Esophagus (tissue), 2 donors: ENCODE results near the gene DLX1. TPM values are rescaled to one million over a fixed set of nuclear protein-coding genes. Genes with fewer than 3 reads are reported as not detected.

Experiments
- H3K27ac ChIP-seq, 2 donors: one replicate each; pipeline ENCODE4 v1.5.1; 2013; ENCODE audit warnings: low read depth in 2 of 2, mild to moderate bottlenecking in 2 of 2, inconsistent platforms in 1 of 2, low read length in 1 of 2, moderate library complexity in 1 of 2
- H3K27me3 ChIP-seq, 2 donors: one replicate each; pipeline ENCODE4 v1.6.1; 2013; ENCODE audit warnings: low read length in 2 of 2, control low read depth in 1 of 2, mild to moderate bottlenecking in 1 of 2; ENCODE audit not compliant: insufficient read depth in 2 of 2, control insufficient read depth in 1 of 2
- H3K36me3 ChIP-seq, 2 donors: one replicate each; pipeline ENCODE4 v1.6.1; 2013; ENCODE audit warnings: low read length in 1 of 2; ENCODE audit not compliant: control insufficient read depth in 2 of 2, insufficient read depth in 2 of 2
- H3K4me1 ChIP-seq, 2 donors: one replicate each; pipeline ENCODE4 v1.6.1; 2013; ENCODE audit warnings: low read length in 1 of 2; ENCODE audit not compliant: control insufficient read depth in 2 of 2, insufficient read depth in 2 of 2
- H3K4me3 ChIP-seq, 2 donors: one replicate each; pipeline ENCODE4 v1.5.1; 2013; ENCODE audit warnings: low read length in 2 of 2, mild to moderate bottlenecking in 2 of 2, low read depth in 1 of 2, moderate library complexity in 1 of 2
- H3K9me3 ChIP-seq, 2 donors: one replicate each; pipeline ENCODE4 v1.6.1; 2013; ENCODE audit warnings: mild to moderate bottlenecking in 2 of 2, low read depth in 1 of 2, low read length in 1 of 2, moderate library complexity in 1 of 2; ENCODE audit not compliant: control insufficient read depth in 2 of 2, insufficient read depth in 1 of 2
- WGBS, 2 donors: extraction: QIAGEN DNeasy Blood & Tissue Kit; methylation state at CpG; one replicate each; pipeline ENCODE4 v1.1.7; 2013; 5-methylcytosine and 5-hydroxymethylcytosine counted together
- polyA plus RNA-seq, 2 donors: library from polyadenylated mRNA; stranded (reverse); fragments of 200-250 nt; gene quantifications; one replicate each; pipeline ENCODE4 v1.2.3, GENCODE V29; 2013
- donor health status: healthy with polysubstance abuse.
- donor health status: Bipolar disorder and iron deficiency.

The DLX1 gene
- under 1 TPM; 0.02 to 0.06 TPM for polyA plus RNA-seq

DNA sequence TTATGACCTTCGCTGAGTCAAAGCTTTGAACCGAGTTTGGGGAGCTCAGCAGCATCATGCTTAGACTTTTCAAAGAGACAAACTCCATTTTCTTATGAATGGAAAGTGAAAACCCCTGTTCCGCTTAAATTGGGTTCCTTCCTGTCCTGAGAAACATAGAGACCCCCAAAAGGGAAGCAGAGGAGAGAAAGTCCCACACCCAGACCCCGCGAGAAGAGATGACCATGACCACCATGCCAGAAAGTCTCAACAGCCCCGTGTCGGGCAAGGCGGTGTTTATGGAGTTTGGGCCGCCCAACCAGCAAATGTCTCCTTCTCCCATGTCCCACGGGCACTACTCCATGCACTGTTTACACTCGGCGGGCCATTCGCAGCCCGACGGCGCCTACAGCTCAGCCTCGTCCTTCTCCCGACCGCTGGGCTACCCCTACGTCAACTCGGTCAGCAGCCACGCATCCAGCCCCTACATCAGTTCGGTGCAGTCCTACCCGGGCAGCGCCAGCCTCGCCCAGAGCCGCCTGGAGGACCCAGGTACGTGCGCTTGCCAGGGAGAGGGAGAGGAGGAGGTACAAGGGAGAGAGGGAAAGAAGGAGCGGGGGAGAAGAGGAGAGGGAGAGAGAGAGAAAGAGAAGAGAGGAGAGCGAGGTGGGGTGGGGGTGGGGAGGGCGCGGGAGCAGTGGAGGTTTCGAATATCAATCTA is at the start of gene DLX1:
Gene DLX1 (plus strand): TSS at position 48 of the 700 bp plus-strand sequence. CDS start 171 bp downstream, at position 219.
- peaks cover 3 to 80% of the 10 kb centered on the region in 2 donors for H3K27me3 ChIP-seq
- peaks cover 3 to 6% of the 10 kb centered on the region in 2 donors for H3K9me3 ChIP-seq
- peaks cover 15 to 22% of the 10 kb centered on the region in 2 donors for H3K4me1 ChIP-seq
- 7% methylated on average over 34 of the region's 34 CpGs for WGBS, 2 donors
- H3K27ac ChIP-seq, result no peak within 1 kb of the TSS
- peak within 1 kb of the TSS; percentile 28 to 40 for H3K4me3 ChIP-seq
- H3K36me3 ChIP-seq, result no peaks in the 10 kb centered on the region

DNA sequence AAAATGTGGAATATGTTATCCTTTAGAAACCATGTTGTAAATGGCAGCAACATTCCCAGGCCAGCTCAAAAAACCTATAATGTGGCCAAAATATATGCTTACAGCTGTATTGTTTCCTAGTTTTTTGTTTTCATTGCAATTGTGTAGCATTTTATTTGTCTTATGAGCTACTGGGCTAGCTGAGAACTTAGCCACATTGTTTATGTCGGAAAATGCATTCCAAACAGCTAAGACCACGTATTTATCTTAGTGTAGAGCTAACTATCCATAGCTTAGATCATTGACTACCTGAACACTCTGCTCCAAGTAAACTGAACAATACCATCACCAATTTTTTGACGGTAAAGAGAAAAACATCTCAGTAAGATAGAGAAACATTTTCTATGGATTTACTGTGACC is 47.2 kb upstream of the DLX1 start:
- H3K36me3 ChIP-seq, result no peaks in the 10 kb centered on the region
- 81 to 89% methylated on average over 3 of the region's 3 CpGs for WGBS, 2 donors
- H3K27me3 ChIP-seq, result no peaks in the 10 kb centered on the region
- H3K9me3 ChIP-seq, result no peaks in the 10 kb centered on the region
- H3K4me3 ChIP-seq, result no peak overlapping the region
- H3K27ac ChIP-seq, result no peak overlapping the region
- no peaks in the 10 kb centered on the region for H3K4me1 ChIP-seq

DNA sequence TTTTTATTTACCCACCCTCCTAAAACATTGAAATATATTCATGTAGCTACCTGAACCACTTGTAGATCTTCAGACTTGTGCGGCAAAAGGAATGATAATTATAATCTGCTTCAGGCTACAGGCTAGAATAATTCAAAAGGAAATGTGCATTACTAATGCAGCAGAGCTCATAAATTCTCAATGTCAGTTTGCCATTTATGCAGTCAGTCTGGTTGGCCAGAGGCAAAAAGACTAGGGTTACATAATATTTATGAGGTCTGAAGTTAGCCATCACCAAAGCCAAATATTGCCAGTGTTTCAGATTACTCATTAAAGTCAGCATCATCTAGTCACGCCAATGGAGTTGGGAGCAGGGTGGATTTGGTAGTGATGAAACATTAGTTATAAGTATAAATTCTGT is 46.7 kb upstream of the DLX1 start:
- no peaks in the 10 kb centered on the region for H3K4me1 ChIP-seq

DNA sequence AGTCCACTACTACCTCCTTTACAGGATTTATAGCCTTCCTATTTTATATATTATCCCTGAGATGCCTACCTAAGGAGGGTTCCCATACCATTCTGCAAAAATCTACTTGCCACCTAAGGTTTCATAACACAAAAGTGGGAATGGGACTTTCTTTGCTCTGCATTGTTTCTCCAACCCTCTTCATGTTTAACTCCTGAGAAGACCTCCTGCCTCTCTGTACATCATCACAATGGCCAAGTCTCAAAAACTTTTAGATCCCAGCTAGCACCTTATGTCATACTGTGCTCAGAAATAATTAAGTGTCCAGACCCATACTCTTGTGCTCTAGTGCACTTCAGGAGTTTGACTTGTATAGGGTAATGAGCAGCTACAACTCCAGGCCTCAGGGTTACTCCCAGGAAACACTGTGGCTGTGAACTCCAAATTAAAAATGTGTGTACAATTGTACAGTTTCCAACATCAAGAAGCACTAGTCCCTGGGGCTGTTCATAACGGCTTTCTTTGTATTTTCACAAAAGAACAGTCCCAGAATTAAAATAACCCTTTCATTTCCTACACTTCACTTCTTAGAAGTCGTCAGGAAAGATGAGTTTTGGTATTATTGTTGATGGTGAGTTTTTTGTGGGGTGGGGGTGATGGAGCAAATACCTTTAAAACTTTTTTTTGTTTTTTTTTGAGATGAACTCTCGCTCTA is 46.1 kb upstream of the DLX1 start:
- Histone ChIP-seq H3K9me3 (no peaks in the 10 kb centered on the region), H3K36me3 (no peaks in the 10 kb centered on the region), H3K27ac (no peak overlapping the region), H3K4me1 (no peaks in the 10 kb centered on the region), H3K27me3 (no peaks in the 10 kb centered on the region), H3K4me3 (no peak overlapping the region)
- WGBS, 2 donors, result 64 to 68% methylated on average over 3 of the region's 3 CpGs

More for the DNA sequence above, 46.7 kb upstream of the DLX1 start:
- H3K4me3 ChIP-seq, result no peak overlapping the region
- no peaks in the 10 kb centered on the region for H3K9me3 ChIP-seq
- no peak overlapping the region for H3K27ac ChIP-seq
- WGBS, 2 donors, result 53 to 74% methylated on average over 2 of the region's 2 CpGs
- no peaks in the 10 kb centered on the region for H3K36me3 ChIP-seq
- H3K27me3 ChIP-seq, result no peaks in the 10 kb centered on the region

DNA sequence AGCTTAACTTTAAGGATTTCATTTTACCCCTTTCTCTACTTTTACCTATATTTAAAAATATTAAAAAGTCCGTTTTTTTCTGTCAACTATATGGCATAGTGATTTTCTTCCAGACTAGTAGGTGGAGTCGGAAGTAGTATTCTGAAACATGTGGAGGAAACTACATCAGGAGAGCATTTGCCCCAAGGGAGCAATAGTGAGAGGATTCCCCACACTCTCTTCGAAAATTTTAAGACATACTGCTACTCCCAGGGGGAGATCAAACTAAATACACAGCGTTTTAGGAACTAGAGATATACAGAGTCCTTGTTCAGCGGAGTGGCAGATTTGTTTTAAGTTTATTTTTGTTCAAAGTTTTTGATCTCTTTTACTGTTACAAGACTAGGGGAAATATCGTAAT is 45.0 kb upstream of the DLX1 start:
- WGBS, 2 donors, result 86 to 87% methylated on average over 6 of the region's 6 CpGs
- Histone ChIP-seq H3K27ac (no peak overlapping the region), H3K9me3 (no peaks in the 10 kb centered on the region), H3K27me3 (no peaks in the 10 kb centered on the region), H3K36me3 (no peaks in the 10 kb centered on the region), H3K4me1 (no peaks in the 10 kb centered on the region), H3K4me3 (no peak overlapping the region)

DNA sequence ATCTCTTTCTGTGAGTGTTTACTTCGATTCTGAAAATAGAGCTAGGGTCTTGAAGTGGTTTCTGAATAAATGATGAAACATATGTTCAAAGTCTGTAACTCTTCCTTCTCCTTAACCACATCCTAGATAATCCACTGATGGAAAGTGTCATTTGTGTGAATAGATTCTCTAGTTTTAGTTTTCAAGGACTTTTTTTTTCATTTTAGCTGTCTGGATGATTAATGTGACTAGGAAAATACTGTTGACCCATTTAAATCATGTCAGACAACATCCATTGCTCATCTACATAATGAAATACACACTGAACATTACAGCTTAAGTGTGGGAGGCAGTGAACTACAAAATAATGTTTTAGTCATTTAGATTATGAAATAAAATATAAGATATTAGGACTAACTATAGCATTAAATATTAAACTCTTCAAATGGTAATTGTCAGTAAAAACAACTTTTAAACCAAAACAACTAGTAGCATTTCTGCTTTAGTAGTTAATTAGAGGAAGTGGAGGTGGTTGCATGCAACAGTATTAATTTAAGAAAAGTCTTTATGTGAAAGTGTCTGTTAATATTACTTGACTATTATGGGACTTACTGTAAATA is 39.1 kb upstream of the DLX1 start:
- Histone ChIP-seq H3K9me3 (no peaks in the 10 kb centered on the region), H3K27me3 (no peaks in the 10 kb centered on the region), H3K4me3 (no peak overlapping the region), H3K27ac (no peak overlapping the region), H3K36me3 (no peaks in the 10 kb centered on the region), H3K4me1 (no peaks in the 10 kb centered on the region)
- WGBS, 2 donors, result 53 to 68% methylated on average over 1 of the region's 1 CpG

DNA sequence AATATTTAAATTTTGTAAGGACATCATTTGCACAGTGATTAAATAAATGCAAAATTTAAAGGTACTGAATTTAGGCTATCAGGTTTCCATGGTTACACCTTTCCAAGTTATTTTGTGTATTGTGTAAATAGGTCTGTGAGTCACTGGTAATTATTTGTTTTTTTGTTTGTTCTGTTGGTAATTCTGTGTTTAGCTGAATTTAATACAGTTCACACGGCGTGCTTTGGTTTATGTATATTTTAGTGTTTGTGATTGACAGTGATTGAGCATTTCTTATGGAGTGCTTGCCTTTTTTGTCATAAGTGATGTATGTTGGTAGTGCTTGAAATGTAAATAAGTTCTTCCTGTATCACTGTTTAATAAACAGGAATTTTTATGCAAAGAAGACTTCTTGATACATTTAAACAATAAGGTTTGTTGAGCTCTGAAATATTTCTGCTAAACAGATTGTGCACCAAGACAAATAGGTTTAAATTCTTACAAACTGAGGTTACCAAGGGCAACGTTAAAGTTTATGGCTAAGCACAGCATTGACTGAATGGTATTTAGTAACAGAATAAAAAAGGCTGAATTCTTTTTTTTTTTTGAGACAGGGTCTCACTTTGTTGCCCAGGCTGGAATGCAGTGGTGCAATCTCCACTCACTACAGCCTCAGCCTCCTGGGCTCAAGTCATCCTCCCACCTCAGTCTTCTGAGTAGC is 38.3 kb upstream of the DLX1 start:
- 60 to 68% methylated on average over 3 of the region's 3 CpGs for WGBS, 2 donors
- no peaks in the 10 kb centered on the region for H3K36me3 ChIP-seq
- no peaks in the 10 kb centered on the region for H3K9me3 ChIP-seq
- H3K27ac ChIP-seq, result no peak overlapping the region
- no peaks in the 10 kb centered on the region for H3K27me3 ChIP-seq
- no peak overlapping the region for H3K4me3 ChIP-seq
- H3K4me1 ChIP-seq, result no peaks in the 10 kb centered on the region

DNA sequence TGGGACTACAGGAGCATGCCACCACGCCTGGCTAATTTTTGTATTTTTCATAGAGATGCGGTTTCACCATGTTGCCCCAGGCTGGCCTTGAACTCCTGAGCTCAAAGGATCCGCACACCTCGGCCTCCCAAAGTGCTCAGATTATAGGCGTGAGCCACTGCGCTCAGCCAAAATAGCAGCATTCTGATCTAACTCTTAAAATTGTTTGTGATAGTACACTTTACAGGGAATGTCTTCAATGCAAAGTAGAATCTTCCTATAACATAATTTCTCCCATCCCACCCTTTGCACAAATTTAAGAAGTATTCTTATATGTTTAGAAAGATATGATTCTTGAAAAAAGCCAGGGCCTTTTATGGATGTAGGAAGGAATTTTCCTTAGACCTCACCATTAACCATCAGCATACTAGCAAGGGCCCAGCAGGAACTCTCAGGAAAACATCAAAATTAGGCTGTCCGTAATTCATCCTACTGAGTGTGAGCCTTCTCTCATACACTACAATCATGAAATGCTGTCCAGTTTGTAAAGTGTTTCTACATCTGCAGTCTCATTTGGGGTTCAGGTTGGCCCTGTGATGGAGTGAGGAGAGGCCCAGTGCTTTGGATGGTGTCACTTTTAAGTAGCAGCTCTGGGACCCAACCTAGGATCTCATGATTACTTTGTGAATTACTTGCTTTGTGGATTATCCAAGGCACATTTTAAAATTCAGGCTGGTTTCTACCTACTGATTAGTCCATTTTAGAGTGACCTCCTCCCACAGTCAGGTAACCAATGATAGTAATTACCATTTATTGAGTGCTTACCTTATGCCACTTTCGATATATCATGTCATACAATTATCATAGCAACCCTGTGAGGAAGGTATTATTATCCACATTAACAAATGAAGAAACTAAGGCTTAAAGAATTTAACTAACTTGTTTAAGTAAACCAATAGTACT is 37.5 kb upstream of the DLX1 start:
- H3K4me1 ChIP-seq, result no peaks in the 10 kb centered on the region
- H3K4me3 ChIP-seq, result no peak overlapping the region
- no peak overlapping the region for H3K27ac ChIP-seq
- 96 to 97% methylated on average over 8 of the region's 8 CpGs for WGBS, 2 donors
- no peaks in the 10 kb centered on the region for H3K9me3 ChIP-seq
- H3K36me3 ChIP-seq, result no peaks in the 10 kb centered on the region
- H3K27me3 ChIP-seq, result no peaks in the 10 kb centered on the region
